ENCODE results near the gene KIF7.

GRCh38 chr15:89660556-89660955, 5.3 kb upstream of the KIF7 start:
- TF ChIP-seq EZH2 (IDR thresholded peaks at IDR 0.05; ENCODE audit: low read depth, low read length, severe bottlenecking) (no peak), CEBPB (IDR thresholded peaks at IDR 0.05; ENCODE audit: low read depth, low read length) (no peak), ATF3 (IDR thresholded peaks at IDR 0.05; ENCODE audit: insufficient read depth, low read depth, low read length) (no peak), CTCF (IDR thresholded peaks at IDR 0.05; ENCODE audit: control extremely low read depth in 1 of 3, insufficient read depth in 1 of 3, low read depth in 1 of 3, low read length in 3 of 3) (no peak)
